Body of pancreas (tissue), 4 donors: ENCODE data around the gene PCDHGA11. TPM values are rescaled to one million over a fixed set of nuclear protein-coding genes. Genes with fewer than 3 reads are reported as not detected.
A peak's percentile ranks its signal among the peaks of the same experiment; 100 is the strongest.
"Not testable (repeated sequence)": the region's sequence is repeated elsewhere in the genome, so short reads cannot be mapped to it uniquely, and the experiment has no call there.

Experiments used
- ATAC-seq: fragments of 150-250 bp; one replicate; pipeline ENCODE4 v1.9.1; 2016
- DNase-seq, 4 donors: peaks; one replicate each; pipeline ENCODE4 v3.0.0-alpha.2; 2019
- H3K27ac ChIP-seq, 4 donors: fragments of 200-600 bp; sonication (generic); 1 replicate in 3 of 4; 2 replicates in 1 of 4; pipeline versions ENCODE4 v1.5.1 to v1.6.1; 2016 to 2019; ENCODE audit warnings: mild to moderate bottlenecking in 1 of 4, mixed read lengths in 1 of 4, moderate library complexity in 1 of 4
- H3K27me3 ChIP-seq, 2 donors: fragments of 200-600 bp; sonication (generic); one replicate each; pipeline ENCODE4 v1.6.0; 2016; ENCODE audit warnings: mild to moderate bottlenecking in 1 of 2
- H3K36me3 ChIP-seq, 2 donors: fragments of 200-600 bp; sonication (generic); replicated peaks in 1 of 2; 2 replicates each; pipeline ENCODE4 v1.5.1; 2016; ENCODE audit warnings: low read depth in 2 of 2; ENCODE audit not compliant: insufficient read depth in 1 of 2
- H3K4me1 ChIP-seq: fragments of 200-600 bp; sonication (generic); one replicate; pipeline ENCODE4 v1.6.0; 2016
- H3K4me3 ChIP-seq, 2 donors: fragments of 200-600 bp; sonication (generic); 1 replicate in 1 of 2; 2 replicates in 1 of 2; pipeline ENCODE4 v1.5.1; 2016 to 2019
- H3K9me3 ChIP-seq, 3 donors: fragments of 200-600 bp; sonication (generic); 1 replicate in 2 of 3; 2 replicates in 1 of 3; pipeline ENCODE4 v1.5.1; 2016
- POLR2A ChIP-seq, 3 donors: fragments of 450-650 bp; IDR thresholded peaks; one replicate each; pipeline ENCODE4 v1.6.1; 2016; ENCODE audit warnings: antibody characterized with exemption in 3 of 3, mild to moderate bottlenecking in 2 of 3
- WGBS, 2 donors: methylation state at CpG; one replicate each; pipeline ENCODE4 v1.1.5; 2017; 5-methylcytosine and 5-hydroxymethylcytosine counted together
- intact Hi-C: fragments of 100-400 bp; cut with DNase I; formaldehyde crosslinking; loops from one replicate; pipeline ENCODE4 v1.15.1; 2023
- total RNA-seq, 2 donors: library from RNA; depleted of rRNA; stranded (reverse); fragments of >200 nt; gene quantifications; one replicate each; pipeline ENCODE4 v1.1.0, GENCODE V29; 2016
- TF ChIP-seq, protein P1 (sequence below), 7 experiments: fragments of 450-650 bp in 4 of 7; fragments of 200-600 bp in 3 of 7; sonication (generic) in 3 of 7; IDR thresholded peaks; one replicate each; pipeline ENCODE4 v1.5.1; 2016 to 2019; ENCODE audit warnings: antibody characterized with exemption in 7 of 7

PCDHGA11 gene
- total RNA-seq, 2 donors from 2014 or later, result 4.9 to 6.9 TPM

- ATAC-seq (no peak), DNase-seq (no peak)
- TF ChIP-seq, protein P1, sequence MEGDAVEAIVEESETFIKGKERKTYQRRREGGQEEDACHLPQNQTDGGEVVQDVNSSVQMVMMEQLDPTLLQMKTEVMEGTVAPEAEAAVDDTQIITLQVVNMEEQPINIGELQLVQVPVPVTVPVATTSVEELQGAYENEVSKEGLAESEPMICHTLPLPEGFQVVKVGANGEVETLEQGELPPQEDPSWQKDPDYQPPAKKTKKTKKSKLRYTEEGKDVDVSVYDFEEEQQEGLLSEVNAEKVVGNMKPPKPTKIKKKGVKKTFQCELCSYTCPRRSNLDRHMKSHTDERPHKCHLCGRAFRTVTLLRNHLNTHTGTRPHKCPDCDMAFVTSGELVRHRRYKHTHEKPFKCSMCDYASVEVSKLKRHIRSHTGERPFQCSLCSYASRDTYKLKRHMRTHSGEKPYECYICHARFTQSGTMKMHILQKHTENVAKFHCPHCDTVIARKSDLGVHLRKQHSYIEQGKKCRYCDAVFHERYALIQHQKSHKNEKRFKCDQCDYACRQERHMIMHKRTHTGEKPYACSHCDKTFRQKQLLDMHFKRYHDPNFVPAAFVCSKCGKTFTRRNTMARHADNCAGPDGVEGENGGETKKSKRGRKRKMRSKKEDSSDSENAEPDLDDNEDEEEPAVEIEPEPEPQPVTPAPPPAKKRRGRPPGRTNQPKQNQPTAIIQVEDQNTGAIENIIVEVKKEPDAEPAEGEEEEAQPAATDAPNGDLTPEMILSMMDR (IDR thresholded peaks at IDR 0.05), result no peak
- no peak for TF ChIP-seq POLR2A (IDR thresholded peaks at IDR 0.05)
- Histone ChIP-seq H3K27ac (no peak overlapping the region), H3K27me3 (no peaks in the 10 kb centered on the region), H3K4me1 (no peaks in the 10 kb centered on the region), H3K9me3 (peaks cover 0 to 68% (median 20%) of the 10 kb centered on the region in 3 donors), H3K4me3 (no peak overlapping the region), H3K36me3 (no peaks in the 10 kb centered on the region)
- intact Hi-C loops, result no loop called here
- 29 to 43% methylated on average over 10 of the region's 10 CpGs for WGBS, 2 donors
Measured at GRCh38 chr5:141388661-141389060, 32.2 kb upstream of the PCDHGA11 start.

DNA sequence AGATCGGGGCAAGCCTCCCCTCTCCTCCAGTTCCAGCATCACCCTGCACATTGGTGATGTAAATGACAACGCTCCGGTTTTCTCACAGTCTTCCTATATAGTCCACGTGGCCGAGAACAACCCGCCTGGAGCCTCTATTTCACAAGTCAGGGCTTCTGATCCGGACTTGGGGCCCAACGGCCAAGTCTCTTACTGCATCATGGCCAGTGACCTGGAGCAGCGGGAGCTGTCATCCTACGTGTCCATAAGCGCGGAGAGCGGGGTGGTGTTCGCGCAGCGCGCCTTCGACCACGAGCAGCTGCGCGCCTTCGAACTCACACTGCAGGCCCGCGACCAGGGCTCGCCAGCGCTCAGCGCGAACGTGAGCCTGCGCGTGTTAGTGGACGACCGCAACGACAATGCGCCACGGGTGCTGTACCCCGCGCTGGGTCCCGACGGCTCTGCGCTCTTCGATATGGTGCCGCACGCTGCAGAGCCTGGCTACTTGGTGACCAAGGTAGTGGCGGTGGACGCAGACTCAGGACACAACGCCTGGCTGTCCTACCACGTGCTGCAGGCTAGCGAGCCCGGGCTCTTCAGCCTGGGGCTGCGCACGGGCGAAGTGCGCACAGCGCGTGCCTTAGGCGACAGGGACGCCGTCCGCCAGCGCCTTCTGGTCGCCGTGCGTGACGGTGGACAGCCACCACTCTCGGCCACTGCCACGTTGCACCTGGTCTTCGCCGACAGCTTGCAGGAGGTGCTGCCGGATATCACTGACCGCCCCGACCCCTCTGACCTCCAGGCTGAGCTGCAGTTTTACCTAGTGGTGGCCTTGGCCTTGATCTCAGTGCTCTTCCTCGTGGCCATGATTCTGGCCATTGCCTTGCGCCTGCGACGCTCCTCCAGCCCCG lies 31.5 kb upstream of the PCDHGA11 start:
- H3K27ac ChIP-seq, result no peak overlapping the region
- H3K4me3 ChIP-seq, result no peak overlapping the region
- TF ChIP-seq, protein P1 (IDR thresholded peaks at IDR 0.05), result no peak
- TF ChIP-seq POLR2A (IDR thresholded peaks at IDR 0.05), result no peak
- ATAC-seq (no peak), DNase-seq (no peak)
- H3K27me3 ChIP-seq, result no peaks in the 10 kb centered on the region
- intact Hi-C loops, result no loop called here
- H3K36me3 ChIP-seq, result no peaks in the 10 kb centered on the region
- no peaks in the 10 kb centered on the region for H3K4me1 ChIP-seq
- WGBS, 2 donors, result 22 to 36% methylated on average over 22 to 73 of the region's 77 CpGs
- H3K9me3 ChIP-seq, result peaks cover 0 to 67% (median 18%) of the 10 kb centered on the region in 3 donors

DNA sequence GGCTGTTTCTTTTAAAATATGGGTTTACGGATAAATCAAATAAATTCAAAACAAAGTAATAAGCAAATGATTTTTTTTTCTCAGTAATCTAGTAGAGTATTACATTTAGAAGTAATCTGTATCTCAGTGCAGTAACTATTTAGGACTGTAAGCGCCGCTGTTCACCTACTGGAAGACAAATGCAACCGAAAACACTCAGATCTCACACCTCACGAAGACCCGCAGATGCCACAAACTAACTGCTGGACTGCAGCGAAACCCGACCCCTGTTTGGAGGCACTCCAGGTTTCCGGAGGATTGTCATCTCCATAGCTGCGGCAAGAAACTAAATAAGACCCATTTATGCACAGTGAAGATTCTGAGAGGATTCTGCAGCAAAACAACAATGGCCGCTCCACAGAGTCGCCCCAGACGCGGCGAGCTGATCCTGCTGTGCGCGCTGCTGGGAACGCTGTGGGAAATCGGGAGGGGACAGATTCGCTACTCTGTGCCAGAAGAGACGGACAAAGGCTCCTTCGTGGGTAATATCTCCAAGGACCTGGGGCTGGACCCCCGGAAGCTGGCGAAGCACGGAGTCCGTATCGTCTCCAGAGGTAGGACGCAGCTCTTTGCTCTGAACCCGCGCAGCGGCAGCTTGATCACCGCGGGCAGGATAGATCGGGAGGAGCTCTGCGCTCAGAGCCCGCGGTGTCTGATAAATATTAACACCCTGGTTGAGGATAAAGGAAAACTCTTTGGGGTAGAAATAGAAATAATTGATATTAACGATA lies 28.2 kb upstream of the PCDHGA11 start, which contains the start of gene PCDHGA8:
PCDHGA8 (plus strand) TSS at position 205 of the 770 bp plus-strand sequence; CDS start at position 386, 181 bp downstream.
- Histone ChIP-seq H3K27ac (no peak within 1 kb of the TSS), H3K36me3 (no peaks in the 10 kb centered on the region), H3K27me3 (no peaks in the 10 kb centered on the region), H3K9me3 (peaks cover 0 to 67% (median 21%) of the 10 kb centered on the region in 3 donors), H3K4me1 (no peaks in the 10 kb centered on the region), H3K4me3 (no peak within 1 kb of the TSS)
- TF ChIP-seq POLR2A (IDR thresholded peaks at IDR 0.05), result no peak
- TF ChIP-seq, protein P1 (IDR thresholded peaks at IDR 0.05), result peak in 1 of 7 experiments; percentile 8
- ATAC-seq (no peak), DNase-seq (no peak)
- 20 to 32% methylated on average over 37 to 38 of the region's 38 CpGs for WGBS, 2 donors
- intact Hi-C loops, result no loop called here

DNA sequence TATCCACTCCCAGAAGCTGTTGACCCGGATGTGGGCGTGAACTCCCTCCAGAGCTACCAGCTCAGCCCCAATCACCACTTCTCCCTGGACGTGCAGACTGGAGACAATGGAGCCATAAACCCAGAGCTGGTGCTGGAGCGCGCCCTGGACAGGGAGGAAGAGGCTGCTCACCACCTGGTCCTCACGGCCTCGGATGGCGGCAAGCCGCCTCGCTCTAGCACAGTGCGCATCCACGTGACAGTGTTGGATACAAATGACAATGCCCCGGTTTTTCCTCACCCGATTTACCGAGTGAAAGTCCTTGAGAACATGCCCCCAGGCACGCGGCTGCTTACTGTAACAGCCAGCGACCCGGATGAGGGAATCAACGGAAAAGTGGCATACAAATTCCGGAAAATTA lies 27.6 kb upstream of the PCDHGA11 start:
- TF ChIP-seq, protein P1 (IDR thresholded peaks at IDR 0.05), result no peak
- no peak for TF ChIP-seq POLR2A (IDR thresholded peaks at IDR 0.05)
- 22 to 42% methylated on average over 21 of the region's 21 CpGs for WGBS, 2 donors
- Histone ChIP-seq H3K36me3 (no peaks in the 10 kb centered on the region), H3K4me1 (no peaks in the 10 kb centered on the region), H3K9me3 (peaks cover 0 to 66% (median 21%) of the 10 kb centered on the region in 3 donors), H3K4me3 (no peak overlapping the region), H3K27ac (no peak overlapping the region), H3K27me3 (no peaks in the 10 kb centered on the region)
- ATAC-seq (no peak), DNase-seq (no peak)
- intact Hi-C loops, result no loop called here

- WGBS, 2 donors, result 29 to 35% methylated on average over 7 to 40 of the region's 53 CpGs
- intact Hi-C loops, DNase-seq, H3K27ac ChIP-seq, H3K36me3 ChIP-seq, H3K27me3 ChIP-seq, H3K4me1 ChIP-seq, ATAC-seq, H3K4me3 ChIP-seq: not testable (repeated sequence)
- H3K9me3 ChIP-seq, result peaks cover 0 to 63% (median 17%) of the 10 kb centered on the region in 3 donors
Measured at GRCh38 chr5:141394401-141395187, 26.3 kb upstream of the PCDHGA11 start.
